Vagina (tissue), 2 donors: ENCODE measurements around the gene WWOX.

ENCODE experiments used
- POLR2A ChIP-seq, 2 donors: fragments of 450-650 bp; IDR thresholded peaks; one replicate each; pipeline ENCODE4 v1.6.1; 2017; ENCODE audit warnings: antibody characterized with exemption in 2 of 2, mild to moderate bottlenecking in 2 of 2, moderate library complexity in 2 of 2
- POLR2AphosphoS5 ChIP-seq, 2 donors: sonication (generic); formaldehyde crosslinking; IDR thresholded peaks; one replicate each; pipeline ENCODE4 v1.9.0; 2017; ENCODE audit warnings: antibody characterized with exemption in 2 of 2, mild to moderate bottlenecking in 2 of 2, low read depth in 1 of 2; ENCODE audit not compliant: insufficient read depth in 1 of 2
- TF ChIP-seq, protein P1 (sequence below), 3 experiments: fragments of 450-650 bp in 2 of 3; fragments of 200-600 bp in 1 of 3; sonication (generic) in 1 of 3; IDR thresholded peaks; one replicate each; pipeline ENCODE4 v1.5.1; 2017 to 2019; ENCODE audit warnings: antibody characterized with exemption in 3 of 3, mild to moderate bottlenecking in 2 of 3, moderate library complexity in 2 of 3

DNA sequence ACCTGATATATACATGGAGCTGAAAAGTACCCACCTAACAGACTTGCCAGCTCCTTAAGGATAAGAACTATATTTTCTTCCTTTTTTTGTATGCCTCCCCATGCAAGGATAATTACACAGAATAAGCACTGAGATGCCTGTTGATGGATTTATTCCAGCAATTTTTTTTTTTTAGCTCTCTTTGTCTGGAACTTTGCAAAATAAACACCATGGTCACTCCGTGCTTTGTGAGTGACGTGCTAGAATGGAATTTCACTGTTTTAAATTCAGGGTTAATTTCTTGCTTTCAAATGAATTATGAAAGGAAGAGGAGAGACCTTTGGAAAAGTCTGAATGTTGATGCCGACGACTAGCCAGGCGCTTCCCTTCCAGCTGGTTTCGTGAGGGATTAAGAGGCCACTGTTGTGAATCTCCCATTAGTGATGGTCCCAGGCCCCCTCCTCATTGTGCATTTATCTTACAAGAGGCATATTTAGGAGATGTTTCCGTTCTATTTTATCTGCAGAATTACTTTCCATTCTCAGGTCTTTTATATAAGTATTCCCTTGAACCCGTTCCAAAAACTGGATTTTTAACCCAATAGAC is 529.1 kb downstream of the WWOX start:
- no peak for TF ChIP-seq POLR2AphosphoS5 (IDR thresholded peaks at IDR 0.05; ENCODE audit: insufficient read depth in 1 of 2, low read depth in 1 of 2)
- TF ChIP-seq, protein P1, sequence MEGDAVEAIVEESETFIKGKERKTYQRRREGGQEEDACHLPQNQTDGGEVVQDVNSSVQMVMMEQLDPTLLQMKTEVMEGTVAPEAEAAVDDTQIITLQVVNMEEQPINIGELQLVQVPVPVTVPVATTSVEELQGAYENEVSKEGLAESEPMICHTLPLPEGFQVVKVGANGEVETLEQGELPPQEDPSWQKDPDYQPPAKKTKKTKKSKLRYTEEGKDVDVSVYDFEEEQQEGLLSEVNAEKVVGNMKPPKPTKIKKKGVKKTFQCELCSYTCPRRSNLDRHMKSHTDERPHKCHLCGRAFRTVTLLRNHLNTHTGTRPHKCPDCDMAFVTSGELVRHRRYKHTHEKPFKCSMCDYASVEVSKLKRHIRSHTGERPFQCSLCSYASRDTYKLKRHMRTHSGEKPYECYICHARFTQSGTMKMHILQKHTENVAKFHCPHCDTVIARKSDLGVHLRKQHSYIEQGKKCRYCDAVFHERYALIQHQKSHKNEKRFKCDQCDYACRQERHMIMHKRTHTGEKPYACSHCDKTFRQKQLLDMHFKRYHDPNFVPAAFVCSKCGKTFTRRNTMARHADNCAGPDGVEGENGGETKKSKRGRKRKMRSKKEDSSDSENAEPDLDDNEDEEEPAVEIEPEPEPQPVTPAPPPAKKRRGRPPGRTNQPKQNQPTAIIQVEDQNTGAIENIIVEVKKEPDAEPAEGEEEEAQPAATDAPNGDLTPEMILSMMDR (IDR thresholded peaks at IDR 0.05), result no peak
- no peak for TF ChIP-seq POLR2A (IDR thresholded peaks at IDR 0.05)
